Esophagus squamous epithelium (tissue), 4 donors: ENCODE measurements around the gene NDUFB11.

ENCODE experiments used
- CTCF ChIP-seq, 6 experiments: fragments of 450-650 bp in 4 of 6; fragments of 200-600 bp in 2 of 6; sonication (generic) in 2 of 6; IDR thresholded peaks; one replicate each; pipeline ENCODE4 v1.5.1; 2016 to 2019; ENCODE audit warnings: antibody characterized with exemption in 6 of 6, mild to moderate bottlenecking in 4 of 6, moderate library complexity in 4 of 6
- POLR2A ChIP-seq, 4 donors: fragments of 450-650 bp; IDR thresholded peaks; one replicate each; pipeline ENCODE4 v1.6.1; 2017; ENCODE audit warnings: antibody characterized with exemption in 4 of 4, mild to moderate bottlenecking in 4 of 4, moderate library complexity in 3 of 4

- TF ChIP-seq CTCF (IDR thresholded peaks at IDR 0.05) (no peak), POLR2A (IDR thresholded peaks at IDR 0.05) (no peak)
Observed at GRCh38 chrX:47101206-47101605, 43.3 kb downstream of the NDUFB11 start.
